Activated T-cell treated with anti-CD3 and anti-CD28 coated beads, Interleukin-2, amount 50 U/mL, for 1 hour (primary cell): ENCODE measurements around the gene INSYN2A.

Experiments used
- DNase-seq: peaks from one replicate; pipeline ENCODE4 v3.0.0-alpha.2; 2020

INSYN2A gene

GRCh38 chr10:127151541-127151940 is 44.9 kb downstream of the INSYN2A start:
- DNase-seq, result no peak

GRCh38 chr10:127150136-127150535 is 46.3 kb downstream of the INSYN2A start:
- no peak for DNase-seq

- DNase-seq, result no peak
Observed at GRCh38 chr10:127149501-127150081, 46.8 kb downstream of the INSYN2A start.

- no peak for DNase-seq
Observed at GRCh38 chr10:127148933-127149220, 47.5 kb downstream of the INSYN2A start.

GRCh38 chr10:127148066-127148932 is 48.1 kb downstream of the INSYN2A start:
- DNase-seq, result no peak

GRCh38 chr10:127146661-127147060 is 49.7 kb downstream of the INSYN2A start:
- no peak for DNase-seq
